ENCODE data around the gene SHQ1.

GRCh38 chr3:72891053-72891855 lies 43.0 kb upstream of the SHQ1 start:
- no peak for TF ChIP-seq NFYB (IDR thresholded peaks at IDR 0.05; ENCODE audit: extremely low read depth, insufficient read length)
- TF ChIP-seq SMARCC2 (IDR thresholded peaks at IDR 0.05; ENCODE audit: low read depth): no peak
- 0 out of 6 replicates have a peak, but pooled peaks of 1 of the 3 experiments have one; percentile 19 for TF ChIP-seq CTCF (IDR thresholded peaks at IDR 0.05 in 2 of 3, conservative IDR thresholded peaks at IDR 0.05 in 1 of 3; ENCODE audit: insufficient read depth in 2 of 3, low read depth in 1 of 3, low read length in 3 of 3)
- no peak for TF ChIP-seq HIVEP1 (CRISPR knock-in tag; IDR thresholded peaks at IDR 0.05)
- TF ChIP-seq EZH2 (IDR thresholded peaks at IDR 0.05; ENCODE audit: borderline replicate concordance, low read depth, low read length): no peak
- TF ChIP-seq POLR2A (conservative IDR thresholded peaks at IDR 0.05): no peak
- no peak for TF ChIP-seq FOXM1 (IDR thresholded peaks at IDR 0.05; ENCODE audit: low read depth)
- TF ChIP-seq FOXM1 (CRISPR knock-in tag; IDR thresholded peaks at IDR 0.05; ENCODE audit: low read depth): no peak
- no peak for TF ChIP-seq NFE2L1 (tag; IDR thresholded peaks at IDR 0.05; ENCODE audit: borderline replicate concordance, low read depth)
- no peak for TF ChIP-seq EGR1 (conservative IDR thresholded peaks at IDR 0.05)
- no peak for TF ChIP-seq SPI1 (IDR thresholded peaks at IDR 0.05; ENCODE audit: borderline replicate concordance, low read depth, low read length)
- no peak for TF ChIP-seq ZNF655 (CRISPR knock-in tag; IDR thresholded peaks at IDR 0.05)
